ENCODE measurements around the gene WDR74. TPM values are rescaled to one million over a fixed set of nuclear protein-coding genes. Genes with fewer than 3 reads are reported as not detected.

WDR74 gene
- 25.4 and 46.1 TPM in 2 replicates for total RNA-seq

GRCh38 chr11:62839050-62839945 lies at the start of gene WDR74:
WDR74 (minus strand) TSS chr11:62839590; CDS start chr11:62839570, 20 bp downstream.

GRCh38 chr11:62880803-62881578 lies 41.6 kb upstream of the WDR74 start, which contains the start of gene SLC3A2:
SLC3A2 (plus strand) TSS chr11:62880896; CDS start chr11:62881024, 128 bp downstream.

GRCh38 chr11:62832336-62833234 lies 6.8 kb downstream of the WDR74 start, which contains the start of gene TEX54:
TEX54 (minus strand) TSS chr11:62832841.

GRCh38 chr11:62831520-62832335 lies 7.7 kb downstream of the WDR74 start, which contains the start of gene STX5:
STX5 (minus strand) TSS chr11:62832051; CDS start chr11:62831243, 808 bp downstream.

GRCh38 chr11:62805076-62805892 lies 34.1 kb downstream of the WDR74 start, which contains the start of gene NXF1:
NXF1 (minus strand) TSS chr11:62805440; CDS start chr11:62805356, 84 bp downstream.

GRCh38 chr11:62791501-62792201 lies 47.7 kb downstream of the WDR74 start, which contains the start of gene TMEM223:
TMEM223 (minus strand) TSS chr11:62792006; CDS start chr11:62791994, 12 bp downstream.

GRCh38 chr11:62787005-62787759 lies 52.2 kb downstream of the WDR74 start, which contains the start of gene TMEM179B:
TMEM179B (plus strand) TSS chr11:62787402; CDS start chr11:62787432, 30 bp downstream.

Other genes starting within 250 kb of the WDR74 start
- 8.7 and 9.2 TPM in 2 replicates for gene TUT1, start 248.1 kb downstream of the WDR74 start, total RNA-seq
- 70.8 and 86.8 TPM in 2 replicates for gene MTA2, start 237.7 kb downstream of the WDR74 start, total RNA-seq
- gene EML3, start 226.8 kb downstream of the WDR74 start, total RNA-seq: 23.8 and 38.6 TPM in 2 replicates
- 3.1 and 5.8 TPM in 2 replicates for gene ROM1, start 226.3 kb downstream of the WDR74 start, total RNA-seq
- 48.9 and 82.7 TPM in 2 replicates for gene B3GAT3, start 217.6 kb downstream of the WDR74 start, total RNA-seq
- gene GANAB, start 193.0 kb downstream of the WDR74 start, total RNA-seq: 612 and 660 TPM in 2 replicates
- 24.5 and 26.9 TPM in 2 replicates for gene INTS5, start 186.3 kb downstream of the WDR74 start, total RNA-seq
- 13.4 and 18.3 TPM in 2 replicates for gene C11orf98, start 174.4 kb downstream of the WDR74 start, total RNA-seq
- 4.2 and 4.5 TPM in 2 replicates for gene CSKMT, start 174.3 kb downstream of the WDR74 start, total RNA-seq
- gene UQCC3, start 167.9 kb downstream of the WDR74 start, total RNA-seq: 6.6 and 7.5 TPM in 2 replicates
- 3.0 and 3.9 TPM in 2 replicates for gene LBHD1, start 167.3 kb downstream of the WDR74 start, total RNA-seq
- gene UBXN1, start 160.5 kb downstream of the WDR74 start, total RNA-seq: 80.9 and 85.2 TPM in 2 replicates
- gene LRRN4CL, start 150.1 kb downstream of the WDR74 start, total RNA-seq: 3.3 and 4.9 TPM in 2 replicates
- 54.8 and 59.1 TPM in 2 replicates for gene BSCL2, start 132.2 kb downstream of the WDR74 start, total RNA-seq
- gene GNG3, start 131.9 kb downstream of the WDR74 start, total RNA-seq: 0.13 TPM in 1 of 2 replicates, not detected in the other
- gene HNRNPUL2, start 112.1 kb downstream of the WDR74 start, total RNA-seq: 13.3 and 15.4 TPM in 2 replicates
- 27.5 and 28.9 TPM in 2 replicates for gene TTC9C, start 111.1 kb downstream of the WDR74 start, total RNA-seq
- gene ZBTB3, start 85.4 kb downstream of the WDR74 start, total RNA-seq: 10.3 and 11.7 TPM in 2 replicates
- 51.6 and 51.7 TPM in 2 replicates for gene POLR2G, start 78.0 kb downstream of the WDR74 start, total RNA-seq
- 19.3 and 27.2 TPM in 2 replicates for gene TAF6L, start 68.2 kb downstream of the WDR74 start, total RNA-seq
- gene TMEM179B, start 52.2 kb downstream of the WDR74 start, total RNA-seq: 48.9 and 50.0 TPM in 2 replicates
- gene TMEM223, start 47.6 kb downstream of the WDR74 start, total RNA-seq: 13.3 and 16.2 TPM in 2 replicates
- gene NXF1, start 34.1 kb downstream of the WDR74 start, total RNA-seq: 26.1 and 39.4 TPM in 2 replicates
- gene STX5, start 7.5 kb downstream of the WDR74 start, total RNA-seq: 35.5 and 44.3 TPM in 2 replicates
- gene TEX54, start 6.7 kb downstream of the WDR74 start, total RNA-seq: not detected in 2 replicates
- 104 and 190 TPM in 2 replicates for gene SLC3A2, start 41.3 kb upstream of the WDR74 start, total RNA-seq
- gene CHRM1, start 81.8 kb upstream of the WDR74 start, total RNA-seq: not detected in 2 replicates
- gene SLC22A6, start 145.4 kb upstream of the WDR74 start, total RNA-seq: not detected in 2 replicates
- not detected in 2 replicates for gene SLC22A8, start 176.3 kb upstream of the WDR74 start, total RNA-seq